GM12874 (cell line): ENCODE data around the gene KPNA4.

ENCODE experiments used
- TF ChIP-seq, protein P1 (sequence below): IDR thresholded peaks from 2 replicates; pipeline ENCODE4 v1.5.1; 2011; ENCODE audit warnings: low read depth, mild to moderate bottlenecking, control low read depth, low read length, moderate library complexity; ENCODE audit not compliant: insufficient read depth

Gene KPNA4

DNA sequence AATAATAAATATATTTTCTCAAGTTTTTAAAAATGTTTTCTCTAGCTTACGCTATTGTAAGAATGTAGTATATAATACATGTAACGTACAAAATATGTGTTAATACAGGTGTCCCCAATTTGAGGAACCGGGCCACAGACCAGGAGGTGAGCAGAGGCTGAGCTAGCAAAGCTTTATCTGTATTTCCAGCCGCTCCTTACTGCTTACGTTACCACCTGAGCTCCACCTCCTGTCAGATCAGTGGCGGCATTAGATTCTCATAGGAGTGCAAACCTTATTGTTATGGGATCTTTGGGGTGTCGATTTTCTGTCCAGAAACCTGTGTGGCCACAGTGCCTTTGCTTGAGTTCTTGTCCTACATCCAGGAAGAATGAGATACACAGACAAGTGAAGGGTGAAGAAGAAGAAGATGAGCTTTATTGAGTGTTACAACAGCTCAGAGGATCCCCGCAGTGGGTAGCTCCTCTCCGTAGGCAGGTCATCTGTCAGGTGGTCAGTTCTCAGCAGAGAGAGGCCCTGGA lies 105.9 kb downstream of the KPNA4 start:
- TF ChIP-seq, protein P1, sequence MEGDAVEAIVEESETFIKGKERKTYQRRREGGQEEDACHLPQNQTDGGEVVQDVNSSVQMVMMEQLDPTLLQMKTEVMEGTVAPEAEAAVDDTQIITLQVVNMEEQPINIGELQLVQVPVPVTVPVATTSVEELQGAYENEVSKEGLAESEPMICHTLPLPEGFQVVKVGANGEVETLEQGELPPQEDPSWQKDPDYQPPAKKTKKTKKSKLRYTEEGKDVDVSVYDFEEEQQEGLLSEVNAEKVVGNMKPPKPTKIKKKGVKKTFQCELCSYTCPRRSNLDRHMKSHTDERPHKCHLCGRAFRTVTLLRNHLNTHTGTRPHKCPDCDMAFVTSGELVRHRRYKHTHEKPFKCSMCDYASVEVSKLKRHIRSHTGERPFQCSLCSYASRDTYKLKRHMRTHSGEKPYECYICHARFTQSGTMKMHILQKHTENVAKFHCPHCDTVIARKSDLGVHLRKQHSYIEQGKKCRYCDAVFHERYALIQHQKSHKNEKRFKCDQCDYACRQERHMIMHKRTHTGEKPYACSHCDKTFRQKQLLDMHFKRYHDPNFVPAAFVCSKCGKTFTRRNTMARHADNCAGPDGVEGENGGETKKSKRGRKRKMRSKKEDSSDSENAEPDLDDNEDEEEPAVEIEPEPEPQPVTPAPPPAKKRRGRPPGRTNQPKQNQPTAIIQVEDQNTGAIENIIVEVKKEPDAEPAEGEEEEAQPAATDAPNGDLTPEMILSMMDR, result no peak

DNA sequence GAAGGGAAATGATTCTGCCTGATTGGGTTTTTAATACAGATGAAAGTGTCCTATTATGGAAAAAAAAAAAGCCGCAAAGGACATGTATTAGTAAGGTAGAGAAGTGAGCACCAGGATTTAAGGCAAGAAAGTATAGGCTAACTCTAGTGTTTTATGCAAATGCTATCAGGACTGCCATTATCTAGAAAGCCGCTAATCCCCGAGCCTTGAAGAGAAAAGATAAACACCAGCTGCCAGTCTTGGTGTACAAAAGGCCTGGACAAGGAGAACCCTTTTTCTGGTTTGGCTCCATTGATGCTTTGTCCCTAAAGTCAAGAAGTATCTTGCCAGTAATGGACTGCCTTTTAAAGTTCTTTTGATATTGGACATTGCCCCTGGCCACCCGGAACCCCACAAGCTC lies 107.2 kb downstream of the KPNA4 start:
- TF ChIP-seq, protein P1, result no peak

DNA sequence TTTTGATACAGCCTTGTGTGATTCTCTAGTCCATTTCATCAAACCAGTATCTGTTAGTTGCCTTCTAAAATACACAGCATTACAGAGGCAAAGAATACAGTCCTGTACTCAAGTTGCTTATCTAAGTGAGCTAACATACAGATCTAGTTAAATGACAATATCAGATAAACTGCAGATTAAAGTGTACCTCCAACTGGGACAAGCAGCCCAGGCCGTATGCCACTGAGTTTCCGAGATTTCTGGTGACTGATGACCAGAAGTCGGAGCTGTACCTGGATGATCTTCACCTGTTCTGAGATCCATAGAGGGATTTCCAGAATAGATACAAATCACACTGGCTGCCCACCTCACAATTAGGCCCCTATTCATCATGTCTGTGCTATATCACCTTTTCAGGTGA lies 109.5 kb downstream of the KPNA4 start:
- TF ChIP-seq, protein P1, result no peak

DNA sequence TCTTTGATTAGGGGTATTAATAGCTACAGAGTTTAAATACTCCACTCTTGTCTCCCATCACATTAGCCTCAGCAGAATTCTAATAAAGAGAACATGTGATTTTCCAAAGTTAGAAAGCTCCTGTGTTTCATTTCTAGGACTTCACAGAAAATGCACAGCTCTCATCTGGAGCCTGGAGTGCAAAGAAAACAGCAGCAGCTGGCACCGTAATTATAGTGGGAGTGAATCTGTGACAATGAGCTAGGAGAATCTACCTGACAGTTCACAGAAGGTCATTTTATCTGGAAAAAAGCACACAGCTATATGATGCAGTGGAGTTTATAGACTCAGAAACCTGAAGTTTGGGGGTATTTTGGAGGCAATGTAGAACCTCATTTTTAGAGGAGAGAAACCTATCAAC lies 110.4 kb downstream of the KPNA4 start:
- TF ChIP-seq, protein P1, result no peak

DNA sequence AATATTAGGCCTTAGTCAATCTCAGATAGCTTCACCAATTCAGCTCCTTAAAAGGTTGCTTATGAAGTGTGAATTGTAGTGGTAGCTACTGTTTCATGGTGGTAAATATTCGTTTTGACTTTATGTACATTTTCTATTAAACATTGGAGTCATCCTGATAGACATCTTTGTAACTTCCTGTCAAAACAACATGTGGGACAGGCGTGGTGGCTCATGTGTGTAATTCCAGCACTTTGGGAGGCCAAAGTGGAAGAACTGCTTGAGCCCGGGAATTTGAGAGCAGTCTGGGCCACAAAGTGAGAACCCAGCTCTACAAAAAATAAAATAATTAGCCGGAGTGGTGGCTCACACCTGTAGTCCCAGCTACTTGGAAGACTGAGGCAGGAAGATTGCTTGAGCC lies 113.8 kb downstream of the KPNA4 start:
- TF ChIP-seq, protein P1, result no peak

DNA sequence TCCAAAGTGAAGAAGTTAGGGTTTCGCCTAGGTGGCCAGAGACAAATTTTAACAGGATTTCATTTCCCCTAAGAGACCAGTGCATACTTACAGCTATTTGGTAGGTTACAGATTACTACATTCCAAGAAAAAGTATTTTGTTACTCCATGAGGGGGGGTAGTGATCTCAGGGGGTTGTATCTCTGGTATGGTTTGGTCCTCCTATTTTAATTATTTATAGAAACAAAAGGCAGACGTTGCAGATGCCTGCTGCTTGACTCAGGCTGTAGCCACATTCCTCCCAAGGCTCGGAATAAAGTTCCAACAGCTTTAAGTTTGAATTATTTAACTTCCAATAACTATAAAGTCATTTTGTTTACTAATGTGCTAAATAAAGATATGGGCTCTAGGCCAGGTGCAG lies 114.5 kb downstream of the KPNA4 start:
- TF ChIP-seq, protein P1, result no peak

DNA sequence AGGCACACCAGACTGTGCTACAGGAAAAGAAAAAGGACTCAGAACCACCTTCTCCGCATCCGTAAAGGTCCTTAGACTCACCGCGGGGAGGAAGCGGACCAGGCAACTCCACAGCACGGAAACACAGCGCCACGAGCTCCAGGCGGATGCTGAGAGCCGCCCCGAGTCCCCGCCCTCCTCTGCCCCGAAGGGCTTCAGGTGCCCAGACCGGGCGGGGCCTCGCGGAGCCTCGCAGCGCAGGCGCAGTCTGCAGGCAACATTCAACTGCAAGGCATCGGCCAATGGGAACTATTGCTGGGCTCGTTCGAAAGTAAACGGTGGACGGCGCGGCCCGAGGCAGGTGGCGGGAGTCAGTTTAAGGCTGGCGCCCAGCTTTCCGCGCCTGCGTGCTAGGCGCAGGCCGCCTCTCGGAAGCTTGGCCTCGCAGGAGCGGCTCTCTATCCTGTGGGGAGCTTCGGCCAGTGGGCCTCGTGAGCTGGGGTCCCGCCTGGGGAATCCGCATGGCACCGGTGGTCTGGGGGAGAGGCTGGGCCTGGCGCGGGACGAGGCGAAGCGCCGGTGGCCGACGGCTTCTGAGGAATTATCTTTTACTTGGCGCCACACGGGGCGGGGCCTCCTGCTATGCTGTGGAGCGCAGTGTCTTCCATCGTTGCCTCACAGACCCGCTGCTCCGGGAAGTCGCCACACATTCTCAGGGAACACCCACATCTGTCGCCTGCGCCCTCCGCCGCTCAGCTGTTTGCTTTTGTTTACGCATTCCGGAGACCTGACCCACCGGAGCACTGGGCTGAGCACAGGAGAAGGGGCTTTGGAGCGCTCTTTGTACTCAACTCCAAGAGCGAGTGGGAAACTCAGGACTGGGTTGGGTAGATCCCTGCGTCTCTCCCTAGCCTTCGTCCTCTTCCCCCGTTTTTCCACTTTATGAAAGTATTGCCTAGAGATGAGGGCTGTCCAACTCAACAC lies 115.5 kb downstream of the KPNA4 start, which contains the start of gene TRIM59:
TSS of gene TRIM59 (minus strand) at position 151 of the 963 bp plus-strand sequence. CDS start 10,603 bp downstream, outside the sequence.
- TF ChIP-seq, protein P1, result no peak
